ENCODE data around the gene ZYG11B.
"Not testable (repeated sequence)": the region's sequence is repeated elsewhere in the genome, so short reads cannot be mapped to it uniquely, and the experiment has no call there.

ZYG11B gene

GRCh38 chr1:52852854-52853253 lies 126.6 kb downstream of the ZYG11B start:
- DNase-seq (ENCODE audit: low spot score), result no peak

GRCh38 chr1:52855584-52855983 lies 129.3 kb downstream of the ZYG11B start:
- DNase-seq (ENCODE audit: low spot score), result no peak

- DNase-seq (ENCODE audit: low spot score), result no peak
Observed at GRCh38 chr1:52856026-52856425, 129.8 kb downstream of the ZYG11B start.

- DNase-seq (ENCODE audit: low spot score), result no peak
Observed at GRCh38 chr1:52857443-52857842, 131.2 kb downstream of the ZYG11B start.

- no peak for DNase-seq (ENCODE audit: low spot score)
Observed at GRCh38 chr1:52862666-52863458, 136.6 kb downstream of the ZYG11B start.

- DNase-seq (ENCODE audit: low spot score), result no peak
Observed at GRCh38 chr1:52867087-52867863, 141.0 kb downstream of the ZYG11B start.

GRCh38 chr1:52869727-52870126 lies 143.5 kb downstream of the ZYG11B start:
- not testable (repeated sequence) for DNase-seq (ENCODE audit: low spot score)

- no peak for DNase-seq (ENCODE audit: low spot score)
Observed at GRCh38 chr1:52876843-52877242, 150.6 kb downstream of the ZYG11B start.
